CD4-positive, alpha-beta memory T cell (primary cell): ENCODE measurements around the gene MTLN. TPM values are rescaled to one million over a fixed set of nuclear protein-coding genes. Genes with fewer than 3 reads are reported as not detected.
"Not testable (repeated sequence)": the region's sequence is repeated elsewhere in the genome, so short reads cannot be mapped to it uniquely, and the experiment has no call there.

Experiments
- CTCF ChIA-PET: fragments of 350-600 bp; sonication (Branson Sonifier 250); formaldehyde crosslinking; loops from one replicate; lab custom pipeline; 2021; ENCODE audit warnings: inconsistent platforms; ENCODE audit not compliant: partially characterized antibody; lab: Charles Lee
- POLR2A ChIA-PET: fragments of 350-600 bp; sonication (Branson Sonifier 250); formaldehyde crosslinking; loops from one replicate; lab custom pipeline; 2021; ENCODE audit not compliant: partially characterized antibody; lab: Charles Lee
- DNase-seq, 5 donors: peaks; one replicate each; pipeline versions ENCODE4 v3.0.0 to v3.0.0-alpha.2; 2020 to 2022; ENCODE audit warnings: mixed read lengths in 1 of 5
- H3K27ac ChIP-seq: one replicate; pipeline ENCODE4 v1.7.0; 2013; ENCODE audit warnings: low read depth, low read length
- H3K27me3 ChIP-seq: 2 replicates; pipeline ENCODE4 v1.7.0; 2013; ENCODE audit warnings: mild to moderate bottlenecking, low read length, moderate library complexity; ENCODE audit not compliant: insufficient read depth
- H3K36me3 ChIP-seq: 2 replicates; pipeline ENCODE4 v1.7.0; 2013; ENCODE audit warnings: mild to moderate bottlenecking, low read length, moderate library complexity; ENCODE audit not compliant: insufficient read depth
- H3K4me1 ChIP-seq: 2 replicates; pipeline ENCODE4 v1.7.0; 2013; ENCODE audit warnings: mild to moderate bottlenecking, low read length, moderate library complexity; ENCODE audit not compliant: insufficient read depth
- H3K4me3 ChIP-seq, 2 donors: one replicate each; pipeline ENCODE4 v1.7.0; 2013; ENCODE audit warnings: low read length in 2 of 2, mild to moderate bottlenecking in 1 of 2
- H3K9me3 ChIP-seq, 2 donors: one replicate each; pipeline ENCODE4 v1.7.0; 2013; ENCODE audit warnings: low read length in 2 of 2, control low read depth in 1 of 2; ENCODE audit not compliant: control insufficient read depth in 1 of 2
- H3K27ac Mint-ChIP-seq, 7 donors: one replicate each; pipeline ENCODE4 v1.8.0; 2020 to 2021; ENCODE audit warnings: mixed read lengths in 7 of 7, mild to moderate bottlenecking in 6 of 7, inconsistent platforms in 3 of 7, moderate library complexity in 3 of 7
- H3K27me3 Mint-ChIP-seq, 2 donors: one replicate each; pipeline ENCODE4 v1.8.0; 2020 to 2021; ENCODE audit warnings: mixed read lengths in 2 of 2
- H3K36me3 Mint-ChIP-seq, 2 donors: one replicate each; pipeline ENCODE4 v1.8.0; 2020 to 2021; ENCODE audit warnings: mixed read lengths in 2 of 2, inconsistent platforms in 1 of 2, mild to moderate bottlenecking in 1 of 2
- H3K4me1 Mint-ChIP-seq, 4 donors: one replicate each; pipeline ENCODE4 v1.8.0; 2020 to 2021; ENCODE audit warnings: mixed read lengths in 4 of 4, mild to moderate bottlenecking in 1 of 4
- H3K4me3 Mint-ChIP-seq, 8 donors: one replicate each; pipeline ENCODE4 v1.8.0; 2020 to 2021; ENCODE audit warnings: mixed read lengths in 8 of 8, mild to moderate bottlenecking in 7 of 8, moderate library complexity in 6 of 8, inconsistent platforms in 3 of 8
- H3K9me3 Mint-ChIP-seq, 8 donors: one replicate each; pipeline ENCODE4 v1.8.0; 2020 to 2021; ENCODE audit warnings: mixed read lengths in 8 of 8, mild to moderate bottlenecking in 5 of 8, inconsistent platforms in 3 of 8, moderate library complexity in 1 of 8
- intact Hi-C: fragments of 100-400 bp; cut with micrococcal nuclease; formaldehyde crosslinking; loops from one replicate; pipeline ENCODE4 v1.15.1; 2023
- polyA plus RNA-seq, 2 donors: library from polyadenylated mRNA; unstranded; fragments of 300-500 nt; fragmentation: Illumina TruSeq; gene quantifications; one replicate each; pipeline ENCODE4 v1.2.3, GENCODE V29; 2021
- total RNA-seq, 2 experiments: library from RNA; stranded (reverse); gene quantifications; one replicate each; pipeline ENCODE4 v1.2.3, GENCODE V29; 2021

MTLN gene
- total RNA-seq (10 to 100 TPM; 29.2 to 34.6 TPM), polyA plus RNA-seq (100 to 1,000 TPM in 1 of 2 donors, 10 to 100 TPM in 1; 71.4 to 131 TPM)

- H3K27me3 Mint-ChIP-seq, result peaks cover 7 to 11% of the 10 kb centered on the region in 2 donors
- ChIA-PET CTCF (no interaction called here), POLR2A (no interaction called here)
- peak within 1 kb of the TSS; percentile 92 to 98 (median 94) for H3K27ac Mint-ChIP-seq
- H3K4me3 ChIP-seq, result peak within 1 kb of the TSS; percentile 38 to 93
- H3K27me3 ChIP-seq, result peaks cover 5% of the 10 kb centered on the region
- peaks cover 16 to 33% (median 24%) of the 10 kb centered on the region in 4 donors for H3K4me1 Mint-ChIP-seq
- H3K9me3 ChIP-seq, result no peaks in the 10 kb centered on the region
- H3K27ac ChIP-seq, result peak within 1 kb of the TSS; percentile 69
- peaks cover 11% of the 10 kb centered on the region for H3K4me1 ChIP-seq
- intact Hi-C loops, result no loop called here
- peak within 1 kb of the TSS; percentile 90 to 97 (median 95) for H3K4me3 Mint-ChIP-seq
- H3K9me3 Mint-ChIP-seq, result peaks cover 0 to 10% (median 2%) of the 10 kb centered on the region in 8 donors
- peaks cover 6% of the 10 kb centered on the region for H3K36me3 ChIP-seq
- DNase-seq, result peak; percentile 70 to 81 (median 77)
- peaks cover 13 to 26% of the 10 kb centered on the region in 2 donors for H3K36me3 Mint-ChIP-seq
Observed at GRCh38 chr2:110211938-110212858, at the start of gene MTLN. Gene MTLN (minus strand): TSS chr2:110212547. CDS start chr2:110212525, 22 bp downstream.

GRCh38 chr2:110261910-110262309, 49.6 kb upstream of the MTLN start:
- intact Hi-C loops, H3K4me1 ChIP-seq, H3K4me3 Mint-ChIP-seq, H3K4me3 ChIP-seq, DNase-seq, H3K27ac ChIP-seq, POLR2A ChIA-PET, H3K27me3 ChIP-seq, H3K27me3 Mint-ChIP-seq, H3K36me3 Mint-ChIP-seq, H3K4me1 Mint-ChIP-seq, H3K9me3 Mint-ChIP-seq, CTCF ChIA-PET, H3K27ac Mint-ChIP-seq, H3K9me3 ChIP-seq, H3K36me3 ChIP-seq: not testable (repeated sequence)

GRCh38 chr2:110248081-110248795, 35.9 kb upstream of the MTLN start:
- DNase-seq, CTCF ChIA-PET, POLR2A ChIA-PET, intact Hi-C loops, H3K9me3 Mint-ChIP-seq, H3K4me3 Mint-ChIP-seq, H3K4me1 ChIP-seq, H3K4me3 ChIP-seq, H3K36me3 Mint-ChIP-seq, H3K27me3 Mint-ChIP-seq, H3K9me3 ChIP-seq, H3K27ac Mint-ChIP-seq, H3K4me1 Mint-ChIP-seq, H3K36me3 ChIP-seq, H3K27me3 ChIP-seq, H3K27ac ChIP-seq: not testable (repeated sequence)

GRCh38 chr2:110245488-110246435, 33.4 kb upstream of the MTLN start:
- intact Hi-C loops, H3K9me3 Mint-ChIP-seq, H3K4me3 ChIP-seq, DNase-seq, H3K4me3 Mint-ChIP-seq, H3K27ac Mint-ChIP-seq, H3K4me1 Mint-ChIP-seq, H3K27me3 ChIP-seq, CTCF ChIA-PET, H3K36me3 ChIP-seq, H3K36me3 Mint-ChIP-seq, H3K9me3 ChIP-seq, POLR2A ChIA-PET, H3K4me1 ChIP-seq, H3K27me3 Mint-ChIP-seq, H3K27ac ChIP-seq: not testable (repeated sequence)

- H3K4me3 ChIP-seq, DNase-seq, H3K27ac Mint-ChIP-seq, POLR2A ChIA-PET, intact Hi-C loops, H3K27me3 ChIP-seq, CTCF ChIA-PET, H3K4me1 ChIP-seq, H3K27me3 Mint-ChIP-seq, H3K4me1 Mint-ChIP-seq, H3K9me3 ChIP-seq, H3K27ac ChIP-seq, H3K36me3 ChIP-seq, H3K36me3 Mint-ChIP-seq, H3K4me3 Mint-ChIP-seq, H3K9me3 Mint-ChIP-seq: not testable (repeated sequence)
Observed at GRCh38 chr2:110243283-110243682, 30.9 kb upstream of the MTLN start.

GRCh38 chr2:110234514-110234913, 22.2 kb upstream of the MTLN start:
- H3K4me3 ChIP-seq, intact Hi-C loops, H3K27ac Mint-ChIP-seq, H3K9me3 ChIP-seq, H3K36me3 ChIP-seq, H3K27me3 Mint-ChIP-seq, CTCF ChIA-PET, H3K9me3 Mint-ChIP-seq, H3K4me1 Mint-ChIP-seq, H3K4me1 ChIP-seq, H3K36me3 Mint-ChIP-seq, POLR2A ChIA-PET, H3K27me3 ChIP-seq, H3K27ac ChIP-seq, H3K4me3 Mint-ChIP-seq, DNase-seq: not testable (repeated sequence)

- H3K4me1 Mint-ChIP-seq, H3K36me3 ChIP-seq, H3K27ac ChIP-seq, intact Hi-C loops, POLR2A ChIA-PET, H3K36me3 Mint-ChIP-seq, H3K9me3 ChIP-seq, H3K4me1 ChIP-seq, DNase-seq, H3K27ac Mint-ChIP-seq, H3K27me3 ChIP-seq, CTCF ChIA-PET, H3K4me3 Mint-ChIP-seq, H3K4me3 ChIP-seq, H3K9me3 Mint-ChIP-seq: not testable (repeated sequence)
- H3K27me3 Mint-ChIP-seq, result peaks cover 16 to 22% of the 10 kb centered on the region in 2 donors
Observed at GRCh38 chr2:110229886-110230285, 17.5 kb upstream of the MTLN start.
